Measurements from ENCODE around the gene CDKN1A. TPM values are rescaled to one million over a fixed set of nuclear protein-coding genes. Genes with fewer than 3 reads are reported as not detected.
A peak's percentile ranks its signal among the peaks of the same experiment; 100 is the strongest.

The CDKN1A gene
- total and polyA plus RNA-seq, 2 donors, result 13.1 to 81.2 TPM

GRCh38 chr6:36695414-36695813 is 16.9 kb downstream of the CDKN1A start:
- H3K4me1 ChIP-seq (ENCODE audit: control insufficient read depth in 2 of 2, insufficient read depth in 2 of 2, low read length in 2 of 2), result peaks cover 0 to 9% of the 10 kb centered on the region in 2 donors
- H3K9me3 ChIP-seq (ENCODE audit: control insufficient read depth in 2 of 2, insufficient read depth in 1 of 2, low read length in 1 of 2), result peaks cover 0 to 4% of the 10 kb centered on the region in 2 donors
- WGBS, result 93% methylated on average over 2 of the region's 2 CpGs

GRCh38 chr6:36697481-36697903 is 19.0 kb downstream of the CDKN1A start, which contains the start of gene RAB44:
RAB44 (plus strand) TSS chr6:36697826; CDS start chr6:36704236, 6,410 bp downstream.
- Histone ChIP-seq H3K27me3 (ENCODE audit: control insufficient read depth in 2 of 2, insufficient read depth in 1 of 2, low read length in 1 of 2) (no peaks in the 10 kb centered on the region), H3K9me3 (ENCODE audit: control insufficient read depth in 2 of 2, insufficient read depth in 1 of 2, low read length in 1 of 2) (peaks cover 0 to 4% of the 10 kb centered on the region in 2 donors), H3K27ac (ENCODE audit: low read depth in 1 of 2, low read length in 1 of 2) (no peak within 1 kb of the TSS), H3K4me1 (ENCODE audit: control insufficient read depth in 2 of 2, insufficient read depth in 2 of 2, low read length in 2 of 2) (peaks cover 0 to under 1% of the 10 kb centered on the region in 2 donors), H3K36me3 (ENCODE audit: control insufficient read depth in 2 of 2, insufficient read depth in 2 of 2, low read length in 1 of 2) (no peaks in the 10 kb centered on the region), H3K4me3 (ENCODE audit: low read length in 2 of 2) (no peak within 1 kb of the TSS)
- DNase-seq (ENCODE audit: low read depth in 6 of 9, low spot score in 9 of 9), result no peak
- WGBS, result 90% methylated on average over 7 of the region's 7 CpGs

More at GRCh38 chr6:36695414-36695813, 16.9 kb downstream of the CDKN1A start:
- no peak overlapping the region for H3K27ac ChIP-seq (ENCODE audit: low read depth in 1 of 2, low read length in 1 of 2)
- no peaks in the 10 kb centered on the region for H3K27me3 ChIP-seq (ENCODE audit: control insufficient read depth in 2 of 2, insufficient read depth in 1 of 2, low read length in 1 of 2)
- no peak overlapping the region for H3K4me3 ChIP-seq (ENCODE audit: low read length in 2 of 2)
- no peak for DNase-seq (ENCODE audit: low read depth in 6 of 9, low spot score in 9 of 9)
- no peaks in the 10 kb centered on the region for H3K36me3 ChIP-seq (ENCODE audit: control insufficient read depth in 2 of 2, insufficient read depth in 2 of 2, low read length in 1 of 2)

- H3K4me3 ChIP-seq (ENCODE audit: low read length in 2 of 2), result no peak overlapping the region
- H3K27ac ChIP-seq (ENCODE audit: low read depth in 1 of 2, low read length in 1 of 2), result no peak overlapping the region
- no peaks in the 10 kb centered on the region for H3K27me3 ChIP-seq (ENCODE audit: control insufficient read depth in 2 of 2, insufficient read depth in 1 of 2, low read length in 1 of 2)
- no peaks in the 10 kb centered on the region for H3K36me3 ChIP-seq (ENCODE audit: control insufficient read depth in 2 of 2, insufficient read depth in 2 of 2, low read length in 1 of 2)
- 88% methylated on average over 6 of the region's 6 CpGs for WGBS
- no peaks in the 10 kb centered on the region for H3K4me1 ChIP-seq (ENCODE audit: control insufficient read depth in 2 of 2, insufficient read depth in 2 of 2, low read length in 2 of 2)
- H3K9me3 ChIP-seq (ENCODE audit: control insufficient read depth in 2 of 2, insufficient read depth in 1 of 2, low read length in 1 of 2), result peaks cover 0 to 4% of the 10 kb centered on the region in 2 donors
- no peak for DNase-seq (ENCODE audit: low read depth in 6 of 9, low spot score in 9 of 9)
Measured at GRCh38 chr6:36698196-36698595, 19.7 kb downstream of the CDKN1A start.

- WGBS, result 95% methylated on average over 8 of the region's 8 CpGs
- no peaks in the 10 kb centered on the region for H3K4me1 ChIP-seq (ENCODE audit: control insufficient read depth in 2 of 2, insufficient read depth in 2 of 2, low read length in 2 of 2)
- DNase-seq (ENCODE audit: low read depth in 6 of 9, low spot score in 9 of 9), result no peak
- no peak overlapping the region for H3K27ac ChIP-seq (ENCODE audit: low read depth in 1 of 2, low read length in 1 of 2)
- no peaks in the 10 kb centered on the region for H3K27me3 ChIP-seq (ENCODE audit: control insufficient read depth in 2 of 2, insufficient read depth in 1 of 2, low read length in 1 of 2)
- peaks cover 0 to 4% of the 10 kb centered on the region in 2 donors for H3K9me3 ChIP-seq (ENCODE audit: control insufficient read depth in 2 of 2, insufficient read depth in 1 of 2, low read length in 1 of 2)
- H3K4me3 ChIP-seq (ENCODE audit: low read length in 2 of 2), result no peak overlapping the region
- no peaks in the 10 kb centered on the region for H3K36me3 ChIP-seq (ENCODE audit: control insufficient read depth in 2 of 2, insufficient read depth in 2 of 2, low read length in 1 of 2)
Measured at GRCh38 chr6:36698871-36699271, 20.4 kb downstream of the CDKN1A start.

GRCh38 chr6:36699348-36699747 is 20.8 kb downstream of the CDKN1A start:
- Histone ChIP-seq H3K9me3 (ENCODE audit: control insufficient read depth in 2 of 2, insufficient read depth in 1 of 2, low read length in 1 of 2) (peaks cover 0 to 4% of the 10 kb centered on the region in 2 donors), H3K36me3 (ENCODE audit: control insufficient read depth in 2 of 2, insufficient read depth in 2 of 2, low read length in 1 of 2) (no peaks in the 10 kb centered on the region), H3K27me3 (ENCODE audit: control insufficient read depth in 2 of 2, insufficient read depth in 1 of 2, low read length in 1 of 2) (no peaks in the 10 kb centered on the region), H3K4me1 (ENCODE audit: control insufficient read depth in 2 of 2, insufficient read depth in 2 of 2, low read length in 2 of 2) (no peaks in the 10 kb centered on the region), H3K27ac (ENCODE audit: low read depth in 1 of 2, low read length in 1 of 2) (no peak overlapping the region), H3K4me3 (ENCODE audit: low read length in 2 of 2) (no peak overlapping the region)
- 97% methylated on average over 7 of the region's 7 CpGs for WGBS
- no peak for DNase-seq (ENCODE audit: low read depth in 6 of 9, low spot score in 9 of 9)

GRCh38 chr6:36700071-36700812 is 21.7 kb downstream of the CDKN1A start:
- H3K9me3 ChIP-seq (ENCODE audit: control insufficient read depth in 2 of 2, insufficient read depth in 1 of 2, low read length in 1 of 2), result peaks cover 0 to 4% of the 10 kb centered on the region in 2 donors
- no peak overlapping the region for H3K4me3 ChIP-seq (ENCODE audit: low read length in 2 of 2)
- 98% methylated on average over 7 of the region's 7 CpGs for whole genome bisulfite sequencing
- no peak overlapping the region for H3K27ac ChIP-seq (ENCODE audit: low read depth in 1 of 2, low read length in 1 of 2)
- DNase-seq (ENCODE audit: low read depth in 6 of 9, low spot score in 9 of 9), result no peak
- no peaks in the 10 kb centered on the region for H3K27me3 ChIP-seq (ENCODE audit: control insufficient read depth in 2 of 2, insufficient read depth in 1 of 2, low read length in 1 of 2)
- no peaks in the 10 kb centered on the region for H3K4me1 ChIP-seq (ENCODE audit: control insufficient read depth in 2 of 2, insufficient read depth in 2 of 2, low read length in 2 of 2)
- H3K36me3 ChIP-seq (ENCODE audit: control insufficient read depth in 2 of 2, insufficient read depth in 2 of 2, low read length in 1 of 2), result no peaks in the 10 kb centered on the region

- H3K4me1 ChIP-seq (ENCODE audit: control insufficient read depth in 2 of 2, insufficient read depth in 2 of 2, low read length in 2 of 2), result no peaks in the 10 kb centered on the region
- WGBS, result 98% methylated on average over 3 of the region's 3 CpGs
- peaks cover 0 to 4% of the 10 kb centered on the region in 2 donors for H3K9me3 ChIP-seq (ENCODE audit: control insufficient read depth in 2 of 2, insufficient read depth in 1 of 2, low read length in 1 of 2)
- no peak overlapping the region for H3K27ac ChIP-seq (ENCODE audit: low read depth in 1 of 2, low read length in 1 of 2)
- no peaks in the 10 kb centered on the region for H3K27me3 ChIP-seq (ENCODE audit: control insufficient read depth in 2 of 2, insufficient read depth in 1 of 2, low read length in 1 of 2)
- no peak for DNase-seq (ENCODE audit: low read depth in 6 of 9, low spot score in 9 of 9)
- no peaks in the 10 kb centered on the region for H3K36me3 ChIP-seq (ENCODE audit: control insufficient read depth in 2 of 2, insufficient read depth in 2 of 2, low read length in 1 of 2)
- H3K4me3 ChIP-seq (ENCODE audit: low read length in 2 of 2), result no peak overlapping the region
Measured at GRCh38 chr6:36700831-36701230, 22.3 kb downstream of the CDKN1A start.

GRCh38 chr6:36701401-36701991 is 23.0 kb downstream of the CDKN1A start:
- H3K4me3 ChIP-seq (ENCODE audit: low read length in 2 of 2), result no peak overlapping the region
- peak in 1 of 9 donors; percentile 23 for DNase-seq (ENCODE audit: low read depth in 6 of 9, low spot score in 9 of 9)
- H3K27me3 ChIP-seq (ENCODE audit: control insufficient read depth in 2 of 2, insufficient read depth in 1 of 2, low read length in 1 of 2), result no peaks in the 10 kb centered on the region
- no peaks in the 10 kb centered on the region for H3K4me1 ChIP-seq (ENCODE audit: control insufficient read depth in 2 of 2, insufficient read depth in 2 of 2, low read length in 2 of 2)
- peaks cover 0 to 4% of the 10 kb centered on the region in 2 donors for H3K9me3 ChIP-seq (ENCODE audit: control insufficient read depth in 2 of 2, insufficient read depth in 1 of 2, low read length in 1 of 2)
- WGBS, result 77% methylated on average over 3 of the region's 3 CpGs
- H3K36me3 ChIP-seq (ENCODE audit: control insufficient read depth in 2 of 2, insufficient read depth in 2 of 2, low read length in 1 of 2), result no peaks in the 10 kb centered on the region
- H3K27ac ChIP-seq (ENCODE audit: low read depth in 1 of 2, low read length in 1 of 2), result no peak overlapping the region

GRCh38 chr6:36702656-36703055 is 24.1 kb downstream of the CDKN1A start:
- DNase-seq (ENCODE audit: low read depth in 6 of 9, low spot score in 9 of 9), result no peak
- H3K27ac ChIP-seq (ENCODE audit: low read depth in 1 of 2, low read length in 1 of 2), result no peak overlapping the region
- no peaks in the 10 kb centered on the region for H3K4me1 ChIP-seq (ENCODE audit: control insufficient read depth in 2 of 2, insufficient read depth in 2 of 2, low read length in 2 of 2)
- WGBS, result 98% methylated on average over 3 of the region's 3 CpGs
- no peaks in the 10 kb centered on the region for H3K36me3 ChIP-seq (ENCODE audit: control insufficient read depth in 2 of 2, insufficient read depth in 2 of 2, low read length in 1 of 2)
- H3K4me3 ChIP-seq (ENCODE audit: low read length in 2 of 2), result no peak overlapping the region
- H3K27me3 ChIP-seq (ENCODE audit: control insufficient read depth in 2 of 2, insufficient read depth in 1 of 2, low read length in 1 of 2), result no peaks in the 10 kb centered on the region
- H3K9me3 ChIP-seq (ENCODE audit: control insufficient read depth in 2 of 2, insufficient read depth in 1 of 2, low read length in 1 of 2), result no peaks in the 10 kb centered on the region

All from thymus (tissue), 11 donors.